B cell (primary cell): ENCODE measurements around the gene DRD3. TPM values are rescaled to one million over a fixed set of nuclear protein-coding genes. Genes with fewer than 3 reads are reported as not detected.
A peak's percentile ranks its signal among the peaks of the same experiment; 100 is the strongest.

Source experiments
- ATAC-seq: fragments of 200-7000 bp; cut with Tn5 transposase; one replicate; pipeline ENCODE4 v1.10.0; 2021; ENCODE audit warnings: low read depth, mild to moderate bottlenecking, moderate number of reproducible peaks, moderate library complexity
- CTCF ChIA-PET: fragments of 350-600 bp; sonication (Branson Sonifier 250); formaldehyde crosslinking; loops from one replicate; lab custom pipeline; 2021; ENCODE audit warnings: antibody characterized with exemption, inconsistent platforms; lab: Charles Lee
- POLR2A ChIA-PET: fragments of 350-600 bp; sonication (Branson Sonifier 250); formaldehyde crosslinking; loops from one replicate; lab custom pipeline; 2021; ENCODE audit warnings: antibody characterized with exemption; lab: Charles Lee
- DNase-seq: peaks from one replicate; pipeline ENCODE4 v3.0.0; 2013
- H2AFZ ChIP-seq: 2 replicates; pipeline ENCODE4 v1.6.1; 2012; ENCODE audit warnings: mild to moderate bottlenecking, low read depth, low read length; ENCODE audit not compliant: insufficient read depth, poor library complexity, severe bottlenecking
- H3K27ac ChIP-seq, 2 donors: 1 replicate in 1 of 2; 2 replicates in 1 of 2; pipeline ENCODE4 v1.5.1; 2012 to 2013; ENCODE audit warnings: low read length in 2 of 2, mild to moderate bottlenecking in 2 of 2, moderate library complexity in 1 of 2
- H3K27me3 ChIP-seq, 4 experiments: fragments of 200-600 bp in 1 of 4; sonication (generic) in 1 of 4; replicated peaks in 1 of 4; 1 replicate in 2 of 4; 2 replicates in 2 of 4; pipeline versions ENCODE4 v1.6.1 to v1.7.0; 2013 to 2016; ENCODE audit warnings: low read length in 3 of 4, mild to moderate bottlenecking in 2 of 4, mixed read lengths in 1 of 4, moderate library complexity in 1 of 4; ENCODE audit not compliant: insufficient read depth in 4 of 4, control insufficient read depth in 3 of 4; ENCODE audit errors: control extremely low read depth in 1 of 4
- H3K36me3 ChIP-seq, 2 experiments: replicated peaks in 1 of 2; 1 replicate in 1 of 2; 2 replicates in 1 of 2; pipeline versions ENCODE4 v1.6.1 to v1.7.1; 2013; ENCODE audit warnings: low read length in 1 of 2; ENCODE audit not compliant: insufficient read depth in 2 of 2, control insufficient read depth in 1 of 2; ENCODE audit errors: control extremely low read depth in 1 of 2, extremely low read depth in 1 of 2
- H3K4me1 ChIP-seq, 2 donors: fragments of 200-600 bp in 1 of 2; sonication (generic) in 1 of 2; 1 replicate in 1 of 2; 2 replicates in 1 of 2; pipeline versions ENCODE4 v1.5.1 to v1.6.1; 2013 to 2017; ENCODE audit warnings: low read length in 2 of 2; ENCODE audit not compliant: control insufficient read depth in 2 of 2, insufficient read depth in 2 of 2
- H3K4me2 ChIP-seq: replicated peaks from 2 replicates; pipeline ENCODE3; 2012; ENCODE audit warnings: mild to moderate bottlenecking, low read depth, low read length; ENCODE audit not compliant: poor library complexity, severe bottlenecking
- H3K4me3 ChIP-seq, 5 experiments: fragments of 200-600 bp in 1 of 5; sonication (generic) in 1 of 5; 1 replicate in 3 of 5; 2 replicates in 2 of 5; pipeline versions ENCODE4 v1.5.1 to v1.7.0; 2011 to 2016; ENCODE audit warnings: low read length in 4 of 5, mild to moderate bottlenecking in 4 of 5, low read depth in 2 of 5, control low read depth in 1 of 5, moderate library complexity in 1 of 5; ENCODE audit not compliant: insufficient read depth in 1 of 5; ENCODE audit errors: control extremely low read depth in 1 of 5, extremely low read depth in 1 of 5
- H3K79me2 ChIP-seq: fragments of 200-600 bp; sonication (generic); one replicate; pipeline ENCODE4 v1.6.0; 2016; ENCODE audit warnings: low read length; ENCODE audit not compliant: control insufficient read depth, insufficient read depth
- H3K9ac ChIP-seq: fragments of 200-600 bp; sonication (generic); 2 replicates; pipeline ENCODE4 v1.6.1; 2017; ENCODE audit warnings: mild to moderate bottlenecking, low read length, moderate library complexity
- H3K9me3 ChIP-seq, 3 donors: one replicate each; pipeline versions ENCODE4 v1.6.1 to v1.7.1; 2013; ENCODE audit warnings: low read length in 2 of 3; ENCODE audit not compliant: control insufficient read depth in 2 of 3, insufficient read depth in 1 of 3; ENCODE audit errors: control extremely low read depth in 1 of 3
- H4K20me1 ChIP-seq: 2 replicates; pipeline ENCODE4 v1.6.0; 2012; ENCODE audit warnings: mild to moderate bottlenecking, low read length; ENCODE audit not compliant: insufficient read depth, control insufficient read depth, poor library complexity, severe bottlenecking
- H3K27ac Mint-ChIP-seq: one replicate; pipeline ENCODE4 v1.8.0; 2021; ENCODE audit warnings: mixed read lengths
- H3K27me3 Mint-ChIP-seq: one replicate; pipeline ENCODE4 v1.8.0; 2021; ENCODE audit warnings: mixed read lengths
- H3K4me1 Mint-ChIP-seq: one replicate; pipeline ENCODE4 v1.8.0; 2021; ENCODE audit warnings: mixed read lengths
- H3K4me3 Mint-ChIP-seq: one replicate; pipeline ENCODE4 v1.8.0; 2021; ENCODE audit warnings: mixed read lengths
- H3K9me3 Mint-ChIP-seq: one replicate; pipeline ENCODE4 v1.8.0; 2022; ENCODE audit warnings: mixed read lengths; ENCODE audit not compliant: insufficient read depth
- EZH2 ChIP-seq: IDR thresholded peaks from 2 replicates; pipeline ENCODE4 v1.6.1; 2012; ENCODE audit warnings: borderline replicate concordance, low read depth, mild to moderate bottlenecking, moderate library complexity, low read length; ENCODE audit not compliant: insufficient read depth, poor library complexity, severe bottlenecking
- WGBS: methylation state at CpG from one replicate; pipeline ENCODE4 v1.1.5; 2013; ENCODE audit warnings: missing lambda C conversion rate; ENCODE audit not compliant: insufficient coverage; 5-methylcytosine and 5-hydroxymethylcytosine counted together
- intact Hi-C: fragments of 100-400 bp; cut with micrococcal nuclease; formaldehyde crosslinking; loops from one replicate; pipeline ENCODE4 v1.10.0; 2022
- polyA plus RNA-seq: library from polyadenylated mRNA; depleted of rRNA; stranded (reverse); fragments of >200 nt; gene quantifications from 2 replicates; pipeline ENCODE4 v1.2.3, GENCODE V29; 2012
- total RNA-seq, 2 donors: library from RNA; stranded (reverse); fragments of 120-200 nt in 1 of 2; gene quantifications; 1 replicate in 1 of 2; 2 replicates in 1 of 2; pipeline versions ENCODE4 v1.2.3 to v1.2.4, GENCODE V29; 2013 to 2022
- TF ChIP-seq, protein P1 (sequence below): fragments of 200-600 bp; IDR thresholded peaks from one replicate; pipeline ENCODE4 v1.8.0; 2022; ENCODE audit warnings: antibody characterized with exemption, mild to moderate bottlenecking

The DRD3 gene
- total and polyA plus RNA-seq, 2 donors (not counting 1 experiment from before 2014, with no cell fraction given): not detected

DNA sequence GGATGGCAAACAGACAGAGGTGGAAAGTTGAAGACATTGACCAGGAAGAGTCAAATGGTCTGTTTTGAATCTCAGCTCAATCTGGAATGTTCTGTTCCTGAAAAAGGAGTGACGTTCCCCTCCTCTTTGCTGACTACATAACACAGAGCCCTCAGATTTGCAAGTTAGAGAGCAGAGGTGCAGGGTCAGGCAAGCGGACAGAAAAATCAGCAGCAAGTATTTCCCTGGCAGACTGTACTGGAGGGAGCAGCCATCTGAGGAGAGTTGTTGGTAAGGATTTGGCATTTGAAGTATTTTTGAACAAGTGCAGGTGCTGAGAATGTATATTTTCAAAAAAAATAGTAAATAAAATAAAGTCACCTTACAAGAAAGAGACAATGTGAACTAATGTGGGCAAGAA, 40.9 kb upstream of the DRD3 start:
- H3K27me3 ChIP-seq: no peaks in the 10 kb centered on the region
- H3K27ac Mint-ChIP-seq: peak overlapping the region; percentile 87
- WGBS: 100% methylated on average over 1 of the region's 2 CpGs
- TF ChIP-seq, protein P1, sequence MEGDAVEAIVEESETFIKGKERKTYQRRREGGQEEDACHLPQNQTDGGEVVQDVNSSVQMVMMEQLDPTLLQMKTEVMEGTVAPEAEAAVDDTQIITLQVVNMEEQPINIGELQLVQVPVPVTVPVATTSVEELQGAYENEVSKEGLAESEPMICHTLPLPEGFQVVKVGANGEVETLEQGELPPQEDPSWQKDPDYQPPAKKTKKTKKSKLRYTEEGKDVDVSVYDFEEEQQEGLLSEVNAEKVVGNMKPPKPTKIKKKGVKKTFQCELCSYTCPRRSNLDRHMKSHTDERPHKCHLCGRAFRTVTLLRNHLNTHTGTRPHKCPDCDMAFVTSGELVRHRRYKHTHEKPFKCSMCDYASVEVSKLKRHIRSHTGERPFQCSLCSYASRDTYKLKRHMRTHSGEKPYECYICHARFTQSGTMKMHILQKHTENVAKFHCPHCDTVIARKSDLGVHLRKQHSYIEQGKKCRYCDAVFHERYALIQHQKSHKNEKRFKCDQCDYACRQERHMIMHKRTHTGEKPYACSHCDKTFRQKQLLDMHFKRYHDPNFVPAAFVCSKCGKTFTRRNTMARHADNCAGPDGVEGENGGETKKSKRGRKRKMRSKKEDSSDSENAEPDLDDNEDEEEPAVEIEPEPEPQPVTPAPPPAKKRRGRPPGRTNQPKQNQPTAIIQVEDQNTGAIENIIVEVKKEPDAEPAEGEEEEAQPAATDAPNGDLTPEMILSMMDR: no peak
- H3K36me3 ChIP-seq: no peaks in the 10 kb centered on the region
- no peak overlapping the region for H2AFZ ChIP-seq
- H3K9me3 Mint-ChIP-seq: peaks cover 3% of the 10 kb centered on the region
- ChIA-PET CTCF (interaction anchor here (1.4 to 4.1 kb wide), 3 partner anchors 8 to 115 kb away, joined by 4 to 29 read pairs (median 11); no protein-coding TSS in a partner anchor), POLR2A (interaction anchor here (0.7 kb wide), 1 partner anchor 137 kb away, joined by 3 read pairs; no protein-coding TSS in a partner anchor)
- DNase-seq (no peak), ATAC-seq (no peak)
- no peaks in the 10 kb centered on the region for H4K20me1 ChIP-seq
- H3K27ac ChIP-seq: peak overlapping the region in 1 of 2 donors; percentile 32
- intact Hi-C loops: no loop called here
- H3K4me2 ChIP-seq: peak overlapping the region; percentile 49
- H3K9me3 ChIP-seq: peaks cover 2 to 4% (median 4%) of the 10 kb centered on the region in 3 donors
- H3K79me2 ChIP-seq: peaks cover 49% of the 10 kb centered on the region
- H3K4me1 ChIP-seq: peaks cover 77 to 90% of the 10 kb centered on the region in 2 donors
- H3K27me3 Mint-ChIP-seq: no peaks in the 10 kb centered on the region
- no peak overlapping the region for H3K4me3 ChIP-seq
- peaks cover 56% of the 10 kb centered on the region for H3K4me1 Mint-ChIP-seq
- H3K9ac ChIP-seq: no peak overlapping the region
- peak overlapping the region; percentile 66 for H3K4me3 Mint-ChIP-seq

DNA sequence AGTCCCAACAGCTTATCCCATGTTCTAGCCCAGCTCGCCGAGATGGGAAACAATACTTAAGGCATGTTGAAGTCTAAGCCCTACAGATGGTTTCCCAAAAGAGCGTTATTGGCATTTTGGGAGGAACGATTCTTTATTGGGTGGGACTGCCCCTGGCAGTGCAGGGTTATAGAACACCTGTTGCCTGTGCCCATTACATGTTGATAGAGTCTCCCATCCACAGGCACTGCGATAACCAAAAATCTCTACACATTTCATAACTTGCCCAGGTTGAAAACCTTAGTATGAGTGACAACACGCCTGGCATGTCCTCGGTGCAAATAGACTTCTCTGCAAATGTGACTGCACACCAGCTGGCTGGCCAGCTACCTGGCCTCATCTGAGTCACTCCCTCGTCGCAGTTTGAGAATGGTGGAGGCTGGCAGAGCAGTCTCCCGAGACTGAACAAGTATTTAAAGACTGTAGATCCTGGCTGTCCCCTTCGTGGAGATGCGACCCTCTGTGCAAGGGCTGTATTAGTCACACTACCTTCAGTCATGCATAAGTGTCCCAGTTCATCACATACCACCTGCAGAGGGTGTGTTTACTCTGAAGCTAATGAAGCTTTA, 39.8 kb upstream of the DRD3 start:
- 42% methylated on average over 5 of the region's 12 CpGs for WGBS
- no peaks in the 10 kb centered on the region for H3K36me3 ChIP-seq
- H3K27ac ChIP-seq: no peak overlapping the region
- Mint-ChIP-seq H3K27ac (peak overlapping the region; percentile 87), H3K9me3 (no peaks in the 10 kb centered on the region), H3K4me3 (peak overlapping the region; percentile 59), H3K4me1 (peaks cover 47% of the 10 kb centered on the region), H3K27me3 (no peaks in the 10 kb centered on the region)
- intact Hi-C loops: no loop called here
- DNase-seq (peak; percentile 31), ATAC-seq (peak; percentile 16)
- CTCF ChIA-PET: interaction anchor here (0.7 to 4.1 kb wide), 5 partner anchors 9 to 366 kb away, joined by 3 to 29 read pairs (median 4); no protein-coding TSS in a partner anchor
- peaks cover 49% of the 10 kb centered on the region for H3K79me2 ChIP-seq
- peak overlapping the region; percentile 49 for H3K4me2 ChIP-seq
- no peaks in the 10 kb centered on the region for H3K27me3 ChIP-seq
- H3K4me3 ChIP-seq: peak overlapping the region in 1 of 5 experiments; percentile 4
- POLR2A ChIA-PET: interaction anchor here (0.7 to 3.1 kb wide), 2 partner anchors 72 to 136 kb away, joined by 3 to 10 read pairs; no protein-coding TSS in a partner anchor
- peaks cover 75 to 89% of the 10 kb centered on the region in 2 donors for H3K4me1 ChIP-seq
- no peak for TF ChIP-seq EZH2
- TF ChIP-seq, protein P1: no peak
- no peak overlapping the region for H3K9ac ChIP-seq
- no peaks in the 10 kb centered on the region for H4K20me1 ChIP-seq
- no peaks in the 10 kb centered on the region for H3K9me3 ChIP-seq
- peak overlapping the region; percentile 25 for H2AFZ ChIP-seq
